ENCODE data around the gene LGR4. TPM values are rescaled to one million over a fixed set of nuclear protein-coding genes. Genes with fewer than 3 reads are reported as not detected.

LGR4 gene
- total and polyA plus RNA-seq, 9 of the 15 experiments (the other 6 are each of a cell fraction or from before 2014, with no cell fraction given): 0.94 to 10.1 (median 5.8) TPM

- Histone ChIP-seq H4K20me1 (replicated peaks; ENCODE audit: control insufficient read depth, insufficient read depth, low read length) (no peaks in the 10 kb centered on the region), H3K9me3 (replicated peaks; ENCODE audit: control insufficient read depth, insufficient read depth, low read depth, low read length) (no peaks in the 10 kb centered on the region), H3K4me1 (replicated peaks in 1 of 2; ENCODE audit: control insufficient read depth in 2 of 2, insufficient read depth in 2 of 2, low read length in 2 of 2) (peaks cover 4 to 6% of the 10 kb centered on the region in 2 experiments; a peak in 3 of 5 replicates), H3K36me3 (ENCODE audit: control insufficient read depth, insufficient read depth, low read length) (peaks cover 2% of the 10 kb centered on the region; the same call in 1 of the 3 replicates), H3K9ac (ENCODE audit: insufficient read depth in 1 of 2, low read depth in 2 of 2, low read length in 2 of 2) (no peak overlapping the region), H2AFZ (ENCODE audit: low read depth, low read length) (no peak overlapping the region), H3K4me2 (ENCODE audit: insufficient read depth, low read length) (no peak overlapping the region), H3K4me3 (no peak overlapping the region), H3K79me2 (ENCODE audit: control insufficient read depth, insufficient read depth, low read length) (no peaks in the 10 kb centered on the region), H3K9me1 (ENCODE audit: control insufficient read depth, insufficient read depth, low read length) (no peaks in the 10 kb centered on the region), H3K27ac (ENCODE audit: extremely low read depth, low read depth, low read length) (no peak overlapping the region), H3K27me3 (ENCODE audit: control insufficient read depth in 2 of 2, insufficient read depth in 2 of 2, low read length in 2 of 2) (no peaks in the 10 kb centered on the region)
- CTCF ChIA-PET (ENCODE audit: low intra/inter-chr PET ratio): no interaction called here
- POLR2A ChIA-PET: no interaction called here
- WGBS (ENCODE audit: insufficient coverage, low coverage, missing lambda C conversion rate): 81% methylated on average over 3 of the region's 3 CpGs
- DNase-seq (ENCODE audit: extremely low read depth in 1 of 4, low spot score in 3 of 4) (no peak), ATAC-seq (no peak), FAIRE-seq (no peak)
- TF ChIP-seq KDM4B (IDR thresholded peaks at IDR 0.05; ENCODE audit: borderline replicate concordance in 2 of 2, low read depth in 1 of 2) (no peak), ZC3H8 (IDR thresholded peaks at IDR 0.05) (no peak), IRF1 (CRISPR knock-in tag; IDR thresholded peaks at IDR 0.05; ENCODE audit: borderline replicate concordance) (no peak), THRB (CRISPR knock-in tag; conservative IDR thresholded peaks at IDR 0.05) (no peak), E2F3 (CRISPR knock-in tag; IDR thresholded peaks at IDR 0.05) (no peak), ZFP1 (CRISPR knock-in tag; IDR thresholded peaks at IDR 0.05) (no peak), KLF6 (CRISPR knock-in tag; IDR thresholded peaks at IDR 0.05; ENCODE audit: borderline replicate concordance) (no peak), POLR2AphosphoS5 (IDR thresholded peaks at IDR 0.05; ENCODE audit: control insufficient read depth, insufficient read depth, low read depth, low read length) (no peak), ZZZ3 (IDR thresholded peaks at IDR 0.05) (no peak), ZNF324 (CRISPR knock-in tag; IDR thresholded peaks at IDR 0.05) (no peak)
- no TSS peak for BruUV-seq (replicated peaks)
- intact Hi-C loops (cut with micrococcal nuclease) (no loop called here), in situ Hi-C loops (cut with MboI) (no loop called here)
Observed at GRCh38 chr11:27355575-27356104, 117.0 kb downstream of the LGR4 start.
